ENCODE data around the gene ZNF17. TPM values are rescaled to one million over a fixed set of nuclear protein-coding genes. Genes with fewer than 3 reads are reported as not detected.

ZNF17 gene
- total and polyA plus RNA-seq, 2 of the 8 experiments (the other 6 are each of a cell fraction or from before 2014, with no cell fraction given), result 3.8 to 10.2 TPM

GRCh38 chr19:57377498-57378146 lies 33.3 kb upstream of the ZNF17 start:
- Histone ChIP-seq H4K5ac (ENCODE audit: insufficient read length, low read depth, low read length) (no peak overlapping the region), H3K27me3 (replicated peaks in 1 of 4; ENCODE audit: control insufficient read depth in 3 of 4, extremely low read depth in 1 of 4, insufficient read depth in 3 of 4, low read length in 3 of 4) (no peaks in the 10 kb centered on the region), H3K79me2 (ENCODE audit: control insufficient read depth in 1 of 2, insufficient read depth in 2 of 2, low read length in 2 of 2) (no peaks in the 10 kb centered on the region), H3K79me1 (ENCODE audit: low read depth, low read length) (no peaks in the 10 kb centered on the region), H3K18ac (ENCODE audit: extremely low read depth, low read length) (no peak overlapping the region), H2AFZ (ENCODE audit: low read length) (no peak overlapping the region), H3K4me2 (ENCODE audit: insufficient read depth in 1 of 2, low read depth in 2 of 2, low read length in 2 of 2) (no peak overlapping the region), H2BK120ac (replicated peaks; ENCODE audit: low read depth, low read length) (no peak overlapping the region), H2BK5ac (ENCODE audit: low read depth, low read length) (no peak overlapping the region), H2BK20ac (ENCODE audit: low read length) (no peak overlapping the region), H3K9ac (replicated peaks in 1 of 4; ENCODE audit: extremely low read depth in 1 of 4, low read depth in 3 of 4, low read length in 3 of 4) (no peak overlapping the region), H2AK5ac (ENCODE audit: low read depth, low read length) (no peak overlapping the region), H3K56ac (replicated peaks; ENCODE audit: insufficient read length, low read depth, low read length) (no peak overlapping the region), H3K23ac (ENCODE audit: insufficient read length) (no peak overlapping the region), H3K9me3 (ENCODE audit: insufficient read depth in 2 of 2, low read depth in 1 of 2, low read length in 1 of 2) (peaks cover 27 to 37% of the 10 kb centered on the region in 2 experiments), H3K23me2 (ENCODE audit: low read depth, low read length) (no peaks in the 10 kb centered on the region), H3K4me3 (ENCODE audit: extremely low read depth in 1 of 4, insufficient read depth in 2 of 4, low read depth in 3 of 4, low read length in 4 of 4) (no peak overlapping the region), H2BK12ac (ENCODE audit: low read depth, low read length) (no peak overlapping the region), H3K36me3 (ENCODE audit: control insufficient read depth in 2 of 4, insufficient read depth in 4 of 4, low read length in 3 of 4) (peaks cover 0 to 32% (median 0%) of the 10 kb centered on the region in 4 experiments; a peak in 3 of 8 replicates), H4K8ac (ENCODE audit: extremely low read depth, insufficient read depth, low read length) (no peak overlapping the region), H4K20me1 (replicated peaks in 1 of 2; ENCODE audit: control insufficient read depth in 1 of 2, insufficient read depth in 2 of 2, low read length in 2 of 2) (no peaks in the 10 kb centered on the region), H3K27ac (ENCODE audit: low read depth, low read length) (no peak overlapping the region), H3K14ac (ENCODE audit: insufficient read length) (no peak overlapping the region), H3K4me1 (replicated peaks in 1 of 4; ENCODE audit: control insufficient read depth in 3 of 4, insufficient read depth in 4 of 4, low read length in 3 of 4) (no peaks in the 10 kb centered on the region), H3K4ac (replicated peaks; ENCODE audit: insufficient read length, low read depth, low read length) (no peak overlapping the region), H2BK15ac (ENCODE audit: low read length) (no peak overlapping the region), H4K91ac (replicated peaks; ENCODE audit: insufficient read length, low read length) (no peak overlapping the region)
- FAIRE-seq (no peak), DNase-seq (ENCODE audit: low read depth in 1 of 2, low spot score in 2 of 2) (no peak)
- TF ChIP-seq ZNF274 (IDR thresholded peaks at IDR 0.05; ENCODE audit: borderline replicate concordance, extremely low read depth, low read length), result peak; percentile 49; the same call in 1 of the 2 replicates
- no peak for TF ChIP-seq ATF3 (IDR thresholded peaks at IDR 0.05; ENCODE audit: insufficient read depth, low read depth, low read length)
- no peak for TF ChIP-seq TCF12 (IDR thresholded peaks at IDR 0.05; ENCODE audit: low read depth, low read length)
- ChIA-PET POLR2A (ENCODE audit: partially characterized antibody) (no interaction called here), CTCF (ENCODE audit: partially characterized antibody) (no interaction called here)
- WGBS, 2 experiments (ENCODE audit: extremely low coverage in 1 of 2, insufficient coverage in 1 of 2, insufficient read length in 1 of 2, insufficient replicate concordance in 2 of 2, low coverage in 1 of 2, low lambda C conversion rate in 2 of 2, missing lambda C conversion rate in 1 of 2), result 84% methylated on average over 3 of the region's 3 CpGs; no CpG with 5 or more reads in 1 of the 2 experiments
